HCT116 (cell line): ENCODE results near the gene PPIL6. TPM values are rescaled to one million over a fixed set of nuclear protein-coding genes. Genes with fewer than 3 reads are reported as not detected.

Experiments
- ATAC-seq: fragments of 200-7000 bp; cut with Tn5 transposase; 2 replicates; pipeline ENCODE4 v1.9.1; 2020; ENCODE audit warnings: mild to moderate bottlenecking, moderate library complexity
- BruUV-seq: library from RNA; stranded (reverse); fragments of 400-500 nt; replicated peaks from 2 replicates; lab custom pipeline; 2021; lab: Mats Ljungman, UMichigan
- CTCF ChIA-PET: fragments of 300-600 bp; sonication (Branson Sonifier 250); formaldehyde crosslinking; loops from one replicate; lab custom pipeline; 2021; ENCODE audit warnings: antibody characterized with exemption; lab: Charles Lee
- POLR2A ChIA-PET: fragments of 300-600, 350-600 bp; sonication (Branson Sonifier 250); formaldehyde crosslinking; loops from one replicate; lab custom pipeline; 2021; ENCODE audit warnings: antibody characterized with exemption; lab: Charles Lee
- RAD21 ChIA-PET, 2 experiments: fragments of 300-600 bp; sonication (Branson Sonifier 250); formaldehyde crosslinking; loops; one replicate each; lab custom pipeline; 2023; ENCODE audit warnings: low total read pairs in 2 of 2; ENCODE audit not compliant: uncharacterized antibody in 2 of 2, unreplicated experiment in 2 of 2, low non-redundant PET in 1 of 2; lab: Charles Lee
- DNase-seq: peaks from one replicate; pipeline ENCODE4 v3.0.0-alpha.2; 2010; ENCODE audit warnings: low read depth, low spot score
- H2AFZ ChIP-seq: fragments of 200-600 bp; shearing (Covaris generic), sonication (generic); 2 replicates; pipeline ENCODE4 v1.6.1; 2017; ENCODE audit warnings: low read depth, mixed run types, mixed read lengths, antibody characterized with exemption, low read length; ENCODE audit not compliant: poor library complexity, severe bottlenecking
- H3K27ac ChIP-seq: 2 replicates; pipeline ENCODE4 v1.5.1; 2012; ENCODE audit warnings: low read depth, low read length
- H3K27me3 ChIP-seq: fragments of 200-600 bp; sonication (generic); 2 replicates; pipeline ENCODE4 v1.6.1; 2016; ENCODE audit warnings: mixed run types, low read length, mixed read lengths; ENCODE audit not compliant: insufficient read depth
- H3K36me3 ChIP-seq, 2 experiments: fragments of 200-500 bp in 1 of 2; fragments of 200-600 bp in 1 of 2; sonication (Bioruptor generic) in 1 of 2; sonication (generic) in 1 of 2; 2 replicates each; pipeline versions ENCODE4 v1.5.1 to v1.6.1; 2014 to 2016; ENCODE audit warnings: low read length in 2 of 2, inconsistent platforms in 1 of 2, mixed read lengths in 1 of 2, mixed run types in 1 of 2; ENCODE audit not compliant: insufficient read depth in 2 of 2, control insufficient read depth in 1 of 2
- H3K4me1 ChIP-seq, 2 experiments: fragments of 200-600 bp in 1 of 2; sonication (generic) in 1 of 2; 2 replicates each; pipeline versions ENCODE4 v1.5.1 to v1.6.1; 2012 to 2017; ENCODE audit warnings: low read length in 2 of 2, inconsistent platforms in 1 of 2, mild to moderate bottlenecking in 1 of 2, mixed read lengths in 1 of 2, mixed run types in 1 of 2, moderate library complexity in 1 of 2; ENCODE audit not compliant: insufficient read depth in 2 of 2, control insufficient read depth in 1 of 2
- H3K4me2 ChIP-seq: fragments of 200-600 bp; sonication (generic); 2 replicates; pipeline ENCODE4 v1.6.1; 2017; ENCODE audit warnings: mixed run types, low read length, mixed read lengths
- H3K4me3 ChIP-seq, 2 experiments: fragments of 200-600 bp in 1 of 2; sonication (generic) in 1 of 2; replicated peaks in 1 of 2; 2 replicates each; pipeline ENCODE4 v1.5.1; 2011 to 2016; ENCODE audit warnings: low read length in 2 of 2, control low read depth in 1 of 2, low read depth in 1 of 2, mild to moderate bottlenecking in 1 of 2, mixed read lengths in 1 of 2, mixed run types in 1 of 2
- H3K79me2 ChIP-seq: fragments of 200-600 bp; sonication (generic); 2 replicates; pipeline ENCODE4 v1.6.1; 2017; ENCODE audit warnings: mild to moderate bottlenecking, mixed run types, low read length, moderate library complexity, mixed read lengths; ENCODE audit not compliant: insufficient read depth
- H3K9ac ChIP-seq: fragments of 200-600 bp; sonication (generic); 2 replicates; pipeline ENCODE4 v1.6.1; 2016; ENCODE audit warnings: low read length, mixed read lengths
- H3K9me2 ChIP-seq: fragments of 200-600 bp; sonication (generic), shearing (Covaris generic); 2 replicates; pipeline ENCODE4 v1.6.1; 2017; ENCODE audit warnings: mixed run types, mild to moderate bottlenecking, moderate library complexity; ENCODE audit not compliant: insufficient read depth
- H3K9me3 ChIP-seq, 2 experiments: fragments of 200-500 bp in 1 of 2; fragments of 200-600 bp in 1 of 2; sonication (Bioruptor generic) in 1 of 2; sonication (generic) in 1 of 2; 2 replicates each; pipeline ENCODE4 v1.6.1; 2014 to 2017; ENCODE audit warnings: low read length in 2 of 2, mixed read lengths in 2 of 2, inconsistent platforms in 1 of 2, low read depth in 1 of 2, mild to moderate bottlenecking in 1 of 2, mixed run types in 1 of 2, moderate library complexity in 1 of 2; ENCODE audit not compliant: control insufficient read depth in 1 of 2, insufficient read depth in 1 of 2
- H4K20me1 ChIP-seq: fragments of 200-600 bp; sonication (generic), shearing (Covaris generic); 2 replicates; pipeline ENCODE4 v1.6.1; 2017; ENCODE audit warnings: mixed run types, mild to moderate bottlenecking, moderate library complexity; ENCODE audit not compliant: insufficient read depth
- CTCF ChIP-seq, 3 experiments: fragments of 200-600 bp in 1 of 3; sonication (generic) in 1 of 3; IDR thresholded peaks in 2 of 3; conservative IDR thresholded peaks in 1 of 3; 2 replicates each; pipeline ENCODE4 v1.5.1; 2012 to 2017; ENCODE audit warnings: low read depth in 2 of 3, low read length in 2 of 3, antibody characterized with exemption in 1 of 3, borderline replicate concordance in 1 of 3, control low read depth in 1 of 3, mild to moderate bottlenecking in 1 of 3, mixed read lengths in 1 of 3, mixed run types in 1 of 3, moderate library complexity in 1 of 3; ENCODE audit not compliant: insufficient read depth in 1 of 3
- EZH2 ChIP-seq: fragments of 200-600 bp; sonication (generic); IDR thresholded peaks from 2 replicates; pipeline ENCODE4 v1.6.1; 2017; ENCODE audit warnings: antibody characterized with exemption, mixed run types
- JUND ChIP-seq: IDR thresholded peaks from 2 replicates; pipeline ENCODE4 v1.6.1; 2012
- MAX ChIP-seq: IDR thresholded peaks from 2 replicates; pipeline ENCODE4 v1.6.1; 2012
- POLR2A ChIP-seq: IDR thresholded peaks from 2 replicates; pipeline ENCODE4 v1.7.0; 2011; ENCODE audit warnings: borderline replicate concordance; ENCODE audit not compliant: insufficient read depth, insufficient read length; ENCODE audit errors: extremely low read depth
- RAD21 ChIP-seq: IDR thresholded peaks from 2 replicates; pipeline ENCODE4 v1.6.1; 2012; ENCODE audit warnings: low read depth, mild to moderate bottlenecking
- YY1 ChIP-seq: IDR thresholded peaks from 2 replicates; pipeline ENCODE4 v1.6.1; 2011; ENCODE audit warnings: low read length, low read depth, moderate library complexity, mild to moderate bottlenecking; ENCODE audit not compliant: insufficient replicate concordance; ENCODE audit errors: extremely low read depth
- intact Hi-C: fragments of 100-400 bp; cut with micrococcal nuclease; formaldehyde crosslinking; loops from 2 replicates; pipeline ENCODE4 v1.10.0; 2022
- total RNA-seq: library from RNA; stranded (reverse); gene quantifications from one replicate; pipeline ENCODE4 v1.2.1, GENCODE V29; 2021; ENCODE audit not compliant: unreplicated experiment

PPIL6 gene
- total RNA-seq, 1 experiment from 2014 or later: 3.3 TPM

- H3K4me3 ChIP-seq: no peak overlapping the region
- H3K79me2 ChIP-seq: peaks cover 67% of the 10 kb centered on the region
- intact Hi-C loops: no loop called here
- ChIA-PET POLR2A (no interaction called here), CTCF (no interaction called here), RAD21 (no interaction called here)
- no peak overlapping the region for H2AFZ ChIP-seq
- DNase-seq: no peak
- no peaks in the 10 kb centered on the region for H3K9me2 ChIP-seq
- no peak for ATAC-seq
- H4K20me1 ChIP-seq: no peaks in the 10 kb centered on the region
- no peak overlapping the region for H3K4me2 ChIP-seq
- no peaks in the 10 kb centered on the region for H3K9me3 ChIP-seq
- H3K27me3 ChIP-seq: no peaks in the 10 kb centered on the region
- peaks cover 41 to 67% of the 10 kb centered on the region in 2 experiments for H3K36me3 ChIP-seq
- H3K27ac ChIP-seq: no peak overlapping the region
- TF ChIP-seq JUND (no peak), YY1 (no peak), CTCF (IDR thresholded peaks at IDR 0.05 in 2 of 3, conservative IDR thresholded peaks at IDR 0.05 in 1 of 3; ENCODE audit: borderline replicate concordance in 1 of 3, insufficient read depth in 1 of 3, low read depth in 2 of 3, low read length in 2 of 3) (no peak), POLR2A (no peak), RAD21 (no peak), MAX (no peak), EZH2 (no peak)
- TF ChIP-seq, all 23 proteins: peak for 0
- no TSS peak for BruUV-seq
- H3K9ac ChIP-seq: no peak overlapping the region
- no peaks in the 10 kb centered on the region for H3K4me1 ChIP-seq
These were observed 32.7 kb upstream of the PPIL6 start for GRCh38 chr6:109473120-109473519.
